Measurements from ENCODE around the gene PCCA. TPM values are rescaled to one million over a fixed set of nuclear protein-coding genes. Genes with fewer than 3 reads are reported as not detected.
"Not testable (repeated sequence)": the region's sequence is repeated elsewhere in the genome, so short reads cannot be mapped to it uniquely, and the experiment has no call there.

Gene PCCA
- total RNA-seq, 1 donor: 33.7 TPM

- TF ChIP-seq CTCF (IDR thresholded peaks at IDR 0.05; ENCODE audit: insufficient read depth, low read depth, low read length): no peak
- DNase-seq (ENCODE audit: low read depth): no peak
- no peak overlapping the region for H3K4me3 ChIP-seq (ENCODE audit: low read depth, low read length)
Measured at GRCh38 chr13:100149389-100149788, 60.5 kb downstream of the PCCA start.

- H3K4me3 ChIP-seq (ENCODE audit: low read depth, low read length); DNase-seq (ENCODE audit: low read depth): not testable (repeated sequence)
Measured at GRCh38 chr13:100150711-100151110, 61.8 kb downstream of the PCCA start.

- DNase-seq (ENCODE audit: low read depth): no peak
- H3K4me3 ChIP-seq (ENCODE audit: low read depth, low read length): no peak overlapping the region
- TF ChIP-seq CTCF (IDR thresholded peaks at IDR 0.05; ENCODE audit: insufficient read depth, low read depth, low read length): no peak
Measured at GRCh38 chr13:100154842-100155416, 66.0 kb downstream of the PCCA start.

- no peak overlapping the region for H3K4me3 ChIP-seq (ENCODE audit: low read depth, low read length)
- TF ChIP-seq CTCF (IDR thresholded peaks at IDR 0.05; ENCODE audit: insufficient read depth, low read depth, low read length): no peak
- no peak for DNase-seq (ENCODE audit: low read depth)
Measured at GRCh38 chr13:100156788-100157187, 67.9 kb downstream of the PCCA start.

GRCh38 chr13:100158569-100158968 is 69.7 kb downstream of the PCCA start:
- H3K4me3 ChIP-seq (ENCODE audit: low read depth, low read length): no peak overlapping the region
- no peak for DNase-seq (ENCODE audit: low read depth)
- TF ChIP-seq CTCF (IDR thresholded peaks at IDR 0.05; ENCODE audit: insufficient read depth, low read depth, low read length): no peak

- H3K4me3 ChIP-seq (ENCODE audit: low read depth, low read length): no peak overlapping the region
- no peak for TF ChIP-seq CTCF (IDR thresholded peaks at IDR 0.05; ENCODE audit: insufficient read depth, low read depth, low read length)
- DNase-seq (ENCODE audit: low read depth): no peak
Measured at GRCh38 chr13:100159584-100159983, 70.7 kb downstream of the PCCA start.

- no peak for TF ChIP-seq CTCF (IDR thresholded peaks at IDR 0.05; ENCODE audit: insufficient read depth, low read depth, low read length)
Measured at GRCh38 chr13:100160450-100160849, 71.6 kb downstream of the PCCA start.

More at GRCh38 chr13:100160450-100160849, 71.6 kb downstream of the PCCA start:
- no peak for DNase-seq (ENCODE audit: low read depth)
- H3K4me3 ChIP-seq (ENCODE audit: low read depth, low read length): no peak overlapping the region

Measured in fibroblast of villous mesenchyme (primary cell).